Natural killer cell (primary cell): Measurements from ENCODE around the gene RAPGEF4. TPM values are rescaled to one million over a fixed set of nuclear protein-coding genes. Genes with fewer than 3 reads are reported as not detected.

ENCODE experiments used
- ATAC-seq, 3 donors: fragments of 150-1000 bp in 2 of 3; fragments of 200-7000 bp in 1 of 3; cut with Tn5 transposase; 1 replicate in 1 of 3; 2 replicates in 2 of 3; pipeline ENCODE4 v1.10.0; 2021; ENCODE audit warnings: mild to moderate bottlenecking in 2 of 3, moderate library complexity in 2 of 3
- DNase-seq, 2 donors: peaks; one replicate each; pipeline versions ENCODE4 v3.0.0 to v3.0.0-alpha.2; 2013 to 2021; ENCODE audit warnings: mixed read lengths in 1 of 2
- H3K27ac ChIP-seq: one replicate; pipeline ENCODE4 v1.5.1; 2013; ENCODE audit warnings: mild to moderate bottlenecking, low read length
- H3K27me3 ChIP-seq: one replicate; pipeline ENCODE4 v1.6.1; 2013; ENCODE audit warnings: low read length; ENCODE audit not compliant: control insufficient read depth, insufficient read depth
- H3K36me3 ChIP-seq: one replicate; pipeline ENCODE4 v1.6.1; 2013; ENCODE audit warnings: low read length; ENCODE audit not compliant: control insufficient read depth, insufficient read depth
- H3K4me1 ChIP-seq: one replicate; pipeline ENCODE4 v1.6.1; 2013; ENCODE audit warnings: low read length; ENCODE audit not compliant: control insufficient read depth, insufficient read depth
- H3K4me3 ChIP-seq: one replicate; pipeline ENCODE4 v1.5.1; 2013; ENCODE audit warnings: low read length
- H3K9me3 ChIP-seq: one replicate; pipeline ENCODE4 v1.6.1; 2013; ENCODE audit warnings: low read length; ENCODE audit not compliant: control insufficient read depth, insufficient read depth
- H3K27ac Mint-ChIP-seq, 2 donors: one replicate each; pipeline ENCODE4 v1.8.0; 2022; ENCODE audit warnings: mild to moderate bottlenecking in 2 of 2, mixed read lengths in 2 of 2, moderate library complexity in 1 of 2
- H3K27me3 Mint-ChIP-seq, 2 donors: one replicate each; pipeline ENCODE4 v1.8.0; 2022; ENCODE audit warnings: low read depth in 2 of 2, mixed read lengths in 2 of 2
- H3K36me3 Mint-ChIP-seq: one replicate; pipeline ENCODE4 v1.8.0; 2022; ENCODE audit warnings: mixed read lengths
- H3K4me1 Mint-ChIP-seq, 2 donors: one replicate each; pipeline ENCODE4 v1.8.0; 2022; ENCODE audit warnings: mixed read lengths in 2 of 2
- H3K4me3 Mint-ChIP-seq: one replicate; pipeline ENCODE4 v1.8.0; 2022; ENCODE audit warnings: mild to moderate bottlenecking, moderate library complexity, mixed read lengths
- H3K9me3 Mint-ChIP-seq, 2 donors: one replicate each; pipeline ENCODE4 v1.8.0; 2022; ENCODE audit warnings: mixed read lengths in 2 of 2
- WGBS: methylation state at CpG from one replicate; pipeline ENCODE4 v1.1.7; 2013; ENCODE audit warnings: missing lambda C conversion rate; ENCODE audit not compliant: insufficient coverage; 5-methylcytosine and 5-hydroxymethylcytosine counted together
- intact Hi-C: fragments of 100-400 bp; cut with micrococcal nuclease; formaldehyde crosslinking; loops from one replicate; pipeline ENCODE4 v1.14.2; 2022
- total RNA-seq, 4 donors: library from RNA; stranded (reverse); fragments of 120-200 nt in 1 of 4; gene quantifications; one replicate each; pipeline versions ENCODE4 v1.2.3 to v1.2.4, GENCODE V29; 2013 to 2022
- TF ChIP-seq, protein P1 (sequence below): fragments of 200-600 bp; IDR thresholded peaks from one replicate; pipeline ENCODE4 v1.8.0; 2022; ENCODE audit warnings: antibody characterized with exemption

RAPGEF4 gene
- total RNA-seq, 3 donors from 2014 or later (not counting 1 experiment from before 2014, with no cell fraction given) = 0.50 TPM; not detected in 2

DNA sequence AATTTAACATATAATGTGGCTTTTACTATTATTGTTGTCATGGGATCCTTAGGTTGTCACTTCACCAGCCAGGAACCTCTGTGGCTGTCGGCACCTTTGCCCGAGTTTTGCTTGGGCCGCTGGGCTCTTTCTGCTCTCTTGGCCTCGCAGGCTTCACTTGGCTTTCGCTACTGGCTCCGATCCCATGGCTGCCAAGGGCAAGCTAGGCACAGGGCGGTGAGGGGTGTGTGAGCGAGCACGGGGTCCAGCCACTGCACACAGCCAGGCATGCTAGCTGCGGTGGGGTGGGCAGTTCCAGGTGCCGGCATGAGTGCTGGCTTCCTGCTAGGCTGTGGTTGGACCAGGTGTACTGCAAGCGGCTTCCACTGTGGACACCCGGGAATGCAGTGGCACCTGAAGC lies 23.4 kb upstream of the RAPGEF4 start:
- no peak for DNase-seq
- H3K36me3 ChIP-seq = no peaks in the 10 kb centered on the region
- no peak overlapping the region for H3K27ac ChIP-seq
- Mint-ChIP-seq H3K27ac (no peak overlapping the region), H3K36me3 (no peaks in the 10 kb centered on the region), H3K4me1 (no peaks in the 10 kb centered on the region), H3K4me3 (no peak overlapping the region), H3K27me3 (peaks cover 5 to 25% of the 10 kb centered on the region in 2 donors), H3K9me3 (no peaks in the 10 kb centered on the region)
- H3K4me3 ChIP-seq = no peak overlapping the region
- 89% methylated on average over 13 of the region's 13 CpGs for WGBS
- peaks cover 2% of the 10 kb centered on the region for H3K27me3 ChIP-seq
- TF ChIP-seq, protein P1, sequence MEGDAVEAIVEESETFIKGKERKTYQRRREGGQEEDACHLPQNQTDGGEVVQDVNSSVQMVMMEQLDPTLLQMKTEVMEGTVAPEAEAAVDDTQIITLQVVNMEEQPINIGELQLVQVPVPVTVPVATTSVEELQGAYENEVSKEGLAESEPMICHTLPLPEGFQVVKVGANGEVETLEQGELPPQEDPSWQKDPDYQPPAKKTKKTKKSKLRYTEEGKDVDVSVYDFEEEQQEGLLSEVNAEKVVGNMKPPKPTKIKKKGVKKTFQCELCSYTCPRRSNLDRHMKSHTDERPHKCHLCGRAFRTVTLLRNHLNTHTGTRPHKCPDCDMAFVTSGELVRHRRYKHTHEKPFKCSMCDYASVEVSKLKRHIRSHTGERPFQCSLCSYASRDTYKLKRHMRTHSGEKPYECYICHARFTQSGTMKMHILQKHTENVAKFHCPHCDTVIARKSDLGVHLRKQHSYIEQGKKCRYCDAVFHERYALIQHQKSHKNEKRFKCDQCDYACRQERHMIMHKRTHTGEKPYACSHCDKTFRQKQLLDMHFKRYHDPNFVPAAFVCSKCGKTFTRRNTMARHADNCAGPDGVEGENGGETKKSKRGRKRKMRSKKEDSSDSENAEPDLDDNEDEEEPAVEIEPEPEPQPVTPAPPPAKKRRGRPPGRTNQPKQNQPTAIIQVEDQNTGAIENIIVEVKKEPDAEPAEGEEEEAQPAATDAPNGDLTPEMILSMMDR = no peak
- no peaks in the 10 kb centered on the region for H3K4me1 ChIP-seq
- no peak for ATAC-seq
- intact Hi-C loops = no loop called here
- no peaks in the 10 kb centered on the region for H3K9me3 ChIP-seq

DNA sequence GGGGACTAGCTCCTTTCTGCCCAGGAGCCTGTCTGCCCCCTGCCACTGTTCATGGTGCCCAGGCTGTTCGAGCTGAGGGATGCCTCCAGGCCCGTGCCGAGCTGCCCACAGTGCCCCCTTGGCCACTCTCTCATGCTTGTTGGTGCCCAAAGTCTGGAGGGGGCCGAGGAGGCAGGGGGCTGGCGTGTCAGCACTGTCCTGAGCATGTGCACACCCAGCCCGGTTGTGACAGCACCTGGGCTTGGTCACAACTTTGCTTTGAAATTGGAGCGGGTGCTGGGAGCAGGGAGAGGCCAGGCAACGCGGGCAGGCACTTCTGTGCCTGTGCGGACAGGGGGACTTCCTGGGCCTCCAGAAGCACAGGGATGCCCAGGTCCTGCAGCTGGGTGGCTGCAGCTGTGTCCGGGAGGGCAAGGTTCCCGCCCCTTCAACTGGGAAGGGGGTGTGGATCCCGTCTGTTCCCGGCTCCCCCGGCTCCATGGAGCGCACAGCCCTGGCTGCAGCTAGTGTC lies 22.2 kb upstream of the RAPGEF4 start:
- Histone ChIP-seq H3K4me3 (no peak overlapping the region), H3K4me1 (no peaks in the 10 kb centered on the region), H3K27me3 (peaks cover 2% of the 10 kb centered on the region), H3K9me3 (no peaks in the 10 kb centered on the region), H3K27ac (no peak overlapping the region), H3K36me3 (no peaks in the 10 kb centered on the region)
- Mint-ChIP-seq H3K36me3 (no peaks in the 10 kb centered on the region), H3K27me3 (peaks cover 8 to 22% of the 10 kb centered on the region in 2 donors), H3K4me3 (no peak overlapping the region), H3K27ac (no peak overlapping the region), H3K9me3 (no peaks in the 10 kb centered on the region), H3K4me1 (no peaks in the 10 kb centered on the region)
- TF ChIP-seq, protein P1 = no peak
- ATAC-seq (peak in 1 of 3 donors; percentile 21), DNase-seq (no peak)
- 87% methylated on average over 16 of the region's 16 CpGs for WGBS
- intact Hi-C loops = no loop called here

DNA sequence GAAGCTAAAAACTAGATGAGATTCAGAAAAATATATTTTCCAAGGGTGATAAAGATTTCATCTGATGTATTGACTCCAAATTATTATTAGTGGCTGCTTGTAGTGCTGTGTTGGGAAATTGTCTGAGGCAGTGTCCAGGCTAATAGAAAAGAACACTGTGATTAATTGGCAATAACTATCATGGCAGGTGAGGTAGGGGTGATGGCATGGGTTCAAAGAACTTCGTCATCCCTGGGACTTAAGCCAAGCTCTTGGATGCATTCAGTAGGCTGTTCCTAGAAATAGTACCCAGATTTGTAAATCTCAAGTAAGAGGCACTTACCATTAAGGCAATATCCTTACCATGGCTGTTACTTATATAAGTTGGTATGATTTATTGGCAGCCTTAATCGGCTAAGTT lies 13.2 kb upstream of the RAPGEF4 start:
- whole genome bisulfite sequencing = 80% methylated on average over 2 of the region's 2 CpGs
- H3K27me3 Mint-ChIP-seq = peaks cover 9 to 28% of the 10 kb centered on the region in 2 donors
- H3K9me3 ChIP-seq = no peaks in the 10 kb centered on the region
- no peaks in the 10 kb centered on the region for H3K4me1 ChIP-seq
- TF ChIP-seq, protein P1 = no peak
- no peak overlapping the region for H3K27ac Mint-ChIP-seq
- no peak overlapping the region for H3K4me3 Mint-ChIP-seq
- H3K36me3 Mint-ChIP-seq = no peaks in the 10 kb centered on the region
- no peak overlapping the region for H3K27ac ChIP-seq
- ATAC-seq (no peak), DNase-seq (no peak)
- intact Hi-C loops = no loop called here
- no peaks in the 10 kb centered on the region for H3K9me3 Mint-ChIP-seq
- no peaks in the 10 kb centered on the region for H3K4me1 Mint-ChIP-seq
- no peak overlapping the region for H3K4me3 ChIP-seq
- H3K36me3 ChIP-seq = no peaks in the 10 kb centered on the region
- H3K27me3 ChIP-seq = no peaks in the 10 kb centered on the region

DNA sequence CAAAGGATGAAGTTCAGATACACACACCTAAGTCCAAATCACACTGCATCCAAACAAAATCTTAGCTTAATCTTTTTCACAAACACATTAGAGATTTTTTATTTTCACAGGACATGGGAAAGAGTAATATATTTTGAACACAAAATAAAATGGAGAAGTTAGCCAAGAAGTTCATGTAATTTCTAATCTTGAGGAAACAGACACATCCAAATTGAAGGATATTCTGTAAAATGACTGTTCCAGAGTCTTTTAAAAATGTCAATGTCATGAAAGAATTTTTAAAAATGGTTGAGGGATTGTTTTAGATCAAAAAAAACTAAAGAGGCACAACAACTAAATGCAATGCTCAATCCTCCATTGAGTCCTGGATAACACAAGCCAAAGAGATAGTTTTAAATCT lies 12.4 kb upstream of the RAPGEF4 start:
- H3K27me3 Mint-ChIP-seq = peaks cover 6 to 30% of the 10 kb centered on the region in 2 donors
- H3K4me1 ChIP-seq = no peaks in the 10 kb centered on the region
- ATAC-seq (no peak), DNase-seq (no peak)
- no peaks in the 10 kb centered on the region for H3K9me3 Mint-ChIP-seq
- no peaks in the 10 kb centered on the region for H3K36me3 Mint-ChIP-seq
- H3K4me1 Mint-ChIP-seq = no peaks in the 10 kb centered on the region
- no peak overlapping the region for H3K27ac ChIP-seq
- H3K36me3 ChIP-seq = no peaks in the 10 kb centered on the region
- no peaks in the 10 kb centered on the region for H3K27me3 ChIP-seq
- H3K9me3 ChIP-seq = no peaks in the 10 kb centered on the region
- intact Hi-C loops = no loop called here
- H3K4me3 Mint-ChIP-seq = no peak overlapping the region
- H3K27ac Mint-ChIP-seq = no peak overlapping the region
- TF ChIP-seq, protein P1 = no peak
- no peak overlapping the region for H3K4me3 ChIP-seq
